GM12878 (cell line): ENCODE measurements around the gene C1orf185. TPM values are rescaled to one million over a fixed set of nuclear protein-coding genes. Genes with fewer than 3 reads are reported as not detected.

Source experiments
- ATAC-seq: fragments of 200-7000 bp; cut with Tn5 transposase; 3 replicates; pipeline ENCODE4 v1.9.1; 2020; ENCODE audit warnings: mild to moderate bottlenecking, moderate library complexity
- BruUV-seq: library from RNA; stranded (reverse); fragments of 400-500 nt; replicated peaks from 2 replicates; lab custom pipeline; 2021; lab: Mats Ljungman, UMichigan
- CTCF ChIA-PET: fragments of 300-600 bp; sonication (Branson Sonifier 250); formaldehyde crosslinking; extraction: SDS; loops from one replicate; lab custom pipeline; 2021; ENCODE audit warnings: inconsistent platforms; lab: Yijun Ruan, JAX
- POLR2A ChIA-PET: fragments of 350-600 bp; formaldehyde crosslinking; extraction: SDS; loops from one replicate; lab custom pipeline; 2021; ENCODE audit warnings: inconsistent platforms; lab: Charles Lee
- RAD21 ChIA-PET: fragments of 300-600 bp; sonication (Branson Sonifier 250); formaldehyde crosslinking; loops from one replicate; lab custom pipeline; 2023; ENCODE audit warnings: antibody characterized with exemption; ENCODE audit not compliant: unreplicated experiment; lab: Charles Lee
- SMC1A ChIA-PET: fragments of 300-600 bp; sonication (Branson Sonifier 250); formaldehyde crosslinking; loops from one replicate; lab custom pipeline; 2023; ENCODE audit not compliant: unreplicated experiment, uncharacterized antibody; lab: Charles Lee
- DNase-seq: peaks from one replicate; pipeline ENCODE4 v3.0.0-alpha.2; 2011; ENCODE audit warnings: low read depth, low spot score
- FAIRE-seq: peaks from 3 replicates; lab custom pipeline; 2011; peaks lifted over from hg19 to GRCh38; lab: Jason Lieb, UNC
- H2AFZ ChIP-seq: 2 replicates; pipeline ENCODE4 v1.6.0; 2011; ENCODE audit warnings: low read depth, low read length, control low read depth; ENCODE audit not compliant: control insufficient read depth
- H3K27ac ChIP-seq: 2 replicates; pipeline ENCODE4 v1.5.1; 2011; ENCODE audit warnings: control low read depth; ENCODE audit not compliant: control insufficient read depth, insufficient read depth
- H3K27me3 ChIP-seq, 2 experiments: replicated peaks in 1 of 2; 2 replicates each; pipeline versions ENCODE4 v1.6.0 to v1.6.1; 2011; ENCODE audit warnings: low read length in 1 of 2; ENCODE audit not compliant: control insufficient read depth in 2 of 2, insufficient read depth in 2 of 2
- H3K36me3 ChIP-seq, 2 experiments: 2 replicates each; pipeline ENCODE4 v1.5.1; 2011; ENCODE audit warnings: low read length in 1 of 2; ENCODE audit not compliant: control insufficient read depth in 2 of 2, insufficient read depth in 2 of 2
- H3K4me1 ChIP-seq: 2 replicates; pipeline ENCODE4 v1.6.1; 2011; ENCODE audit warnings: mild to moderate bottlenecking, low read length, moderate library complexity, mixed read lengths; ENCODE audit not compliant: control insufficient read depth, insufficient read depth
- H3K4me2 ChIP-seq: 2 replicates; pipeline ENCODE4 v1.6.0; 2011; ENCODE audit warnings: control low read depth; ENCODE audit not compliant: control insufficient read depth, insufficient read depth
- H3K4me3 ChIP-seq: fragments of 200-600 bp; sonication (generic); 2 replicates; pipeline ENCODE4 v1.5.1; 2016
- H3K79me2 ChIP-seq: 2 replicates; pipeline ENCODE4 v1.6.0; 2011; ENCODE audit warnings: low read length; ENCODE audit not compliant: control insufficient read depth, insufficient read depth
- H3K9ac ChIP-seq: 2 replicates; pipeline ENCODE4 v1.8.0; 2011; ENCODE audit warnings: low read length, control low read depth, mixed read lengths; ENCODE audit not compliant: control insufficient read depth, insufficient read depth
- H3K9me3 ChIP-seq: replicated peaks from 3 replicates; pipeline ENCODE4 v1.5.1; 2011; ENCODE audit warnings: mild to moderate bottlenecking, low read length; ENCODE audit not compliant: control insufficient read depth, insufficient read depth
- H4K20me1 ChIP-seq: 2 replicates; pipeline ENCODE4 v1.6.0; 2011; ENCODE audit not compliant: control insufficient read depth, insufficient read depth
- ESRRA ChIP-seq: IDR thresholded peaks from 2 replicates; pipeline ENCODE4 v1.6.1; 2012; ENCODE audit warnings: mild to moderate bottlenecking, low read length, improper control_type of control experiment
- FOS ChIP-seq: IDR thresholded peaks from 3 replicates; pipeline ENCODE4 v1.6.1; 2011; ENCODE audit warnings: borderline replicate concordance; ENCODE audit not compliant: insufficient read length; ENCODE audit errors: extremely low read depth
- FOXM1 ChIP-seq: IDR thresholded peaks from 2 replicates; pipeline ENCODE4 v1.6.1; 2012; ENCODE audit warnings: low read depth, mild to moderate bottlenecking, inconsistent platforms, low read length, moderate library complexity
- IKZF1 ChIP-seq: fragments of 450-650 bp; conservative IDR thresholded peaks from 2 replicates; pipeline ENCODE4 v1.6.1; 2017; ENCODE audit warnings: antibody characterized with exemption, mild to moderate bottlenecking
- KDM1A ChIP-seq: fragments of 200-600 bp; sonication (generic); IDR thresholded peaks from 2 replicates; pipeline ENCODE4 v1.6.1; 2016; ENCODE audit warnings: borderline replicate concordance
- NBN ChIP-seq: fragments of 450-650 bp; IDR thresholded peaks from 2 replicates; pipeline ENCODE4 v1.6.1; 2016
- SUPT20H ChIP-seq: IDR thresholded peaks from 2 replicates; pipeline ENCODE4 v1.6.1; 2011; ENCODE audit warnings: low read depth, mild to moderate bottlenecking, low read length, moderate library complexity, borderline replicate concordance; ENCODE audit not compliant: control insufficient read depth
- YY1 ChIP-seq: IDR thresholded peaks from 2 replicates; pipeline ENCODE4 v1.6.1; 2011; ENCODE audit warnings: low read depth, mild to moderate bottlenecking, low read length
- WGBS: methylation state at CpG from one replicate; pipeline ENCODE4 v1.1.6; 2016; ENCODE audit warnings: low lambda C conversion rate; ENCODE audit not compliant: insufficient replicate concordance, insufficient coverage; ENCODE audit errors: missing lambda C conversion rate; 5-methylcytosine and 5-hydroxymethylcytosine counted together
- in situ Hi-C: fragments of 300-500 bp; cut with MboI; formaldehyde crosslinking; loops from 9 replicates; pipeline ENCODE4 v1.14.3; 2018; ENCODE audit warnings: mixed read lengths
- intact Hi-C: fragments of 100-400 bp; cut with micrococcal nuclease; formaldehyde crosslinking; loops from one replicate; pipeline ENCODE4 v1.14.2; 2022; ENCODE audit not compliant: unreplicated experiment
- polyA plus RNA-seq, 11 experiments: library from polyadenylated mRNA; depleted of rRNA in 4 of 11; unstranded in 6 of 11; stranded (reverse) in 5 of 11; fragments of >200 nt; fragmentation: Nextera tagmentation in 4 of 11; fragmentation: Illumina TruSeq in 1 of 11; extraction: Ambion mirVana in 4 of 11; extraction: Trizol in 1 of 11; gene quantifications; 1 replicate in 1 of 11; 2 replicates in 10 of 11; pipeline versions ENCODE4 v1.2.1 to v1.2.3, GENCODE V29; 2011 to 2016; ENCODE audit warnings: inconsistent platforms in 2 of 11, missing spikeins in 2 of 11, low read depth in 1 of 11
- total RNA-seq, 4 experiments: library from RNA; depleted of rRNA in 3 of 4; stranded (reverse); fragments of >200 nt in 3 of 4; fragmentation: Illumina TruSeq in 1 of 4; extraction: Trizol in 1 of 4; gene quantifications; 2 replicates each; pipeline versions ENCODE4 v1.2.1 to v1.2.3, GENCODE V29; 2013 to 2021
- TF ChIP-seq, protein P1 (sequence below): fragments of 450-650 bp; IDR thresholded peaks from 2 replicates; pipeline ENCODE4 v1.6.1; 2016; ENCODE audit warnings: mild to moderate bottlenecking, moderate library complexity, borderline replicate concordance
- TF ChIP-seq, protein P2 (sequence below): fragments of 450-650 bp; IDR thresholded peaks from 2 replicates; pipeline ENCODE4 v1.6.1; 2016; ENCODE audit warnings: mild to moderate bottlenecking
- TF ChIP-seq, protein P3 (sequence below): IDR thresholded peaks from 2 replicates; pipeline ENCODE4 v1.6.1; 2012; ENCODE audit warnings: low read depth, low read length, improper control_type of control experiment

Gene C1orf185
- total and polyA plus RNA-seq, 10 of the 15 experiments (the other 5 are each of a cell fraction or from before 2014, with no cell fraction given), result 0.40 TPM; not detected in 9

DNA sequence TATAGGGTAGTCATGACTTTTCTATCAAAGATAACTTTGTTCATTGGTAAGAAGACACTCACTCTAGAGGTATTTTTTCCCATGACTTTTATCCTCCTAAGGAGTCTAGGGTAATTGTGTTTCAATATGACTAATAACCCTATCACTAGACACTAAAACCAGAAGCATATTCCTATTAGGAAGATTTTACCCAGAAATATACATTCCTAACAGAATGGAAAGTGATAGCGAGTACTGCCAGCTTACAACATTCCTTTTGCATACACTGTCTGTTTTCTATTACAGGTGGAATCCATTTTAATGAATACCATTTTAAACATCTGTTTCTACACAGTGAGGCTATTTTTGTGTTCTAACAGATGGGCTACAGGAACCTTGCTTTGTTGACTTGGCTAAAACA is 31.4 kb upstream of the C1orf185 start:
- ChIA-PET RAD21 (no interaction called here), SMC1A (no interaction called here), POLR2A (no interaction called here), CTCF (no interaction called here)
- no peak for FAIRE-seq
- no peak overlapping the region for H3K9ac ChIP-seq
- H3K79me2 ChIP-seq, result no peaks in the 10 kb centered on the region
- no TSS peak for BruUV-seq
- H3K36me3 ChIP-seq, result no peaks in the 10 kb centered on the region
- no peaks in the 10 kb centered on the region for H3K9me3 ChIP-seq
- no peaks in the 10 kb centered on the region for H3K27me3 ChIP-seq
- no peaks in the 10 kb centered on the region for H4K20me1 ChIP-seq
- DNase-seq, result no peak
- ATAC-seq, result no peak
- 88% methylated on average over 1 of the region's 1 CpG for WGBS
- H3K4me3 ChIP-seq, result no peak overlapping the region
- in situ Hi-C loops (loop anchor here (25.0 kb wide), 1 partner anchor 708 kb away; no protein-coding TSS in a partner anchor), intact Hi-C loops (no loop called here)
- H2AFZ ChIP-seq, result no peak overlapping the region
- no peak overlapping the region for H3K4me2 ChIP-seq
- H3K4me1 ChIP-seq, result no peaks in the 10 kb centered on the region
- H3K27ac ChIP-seq, result no peak overlapping the region
- TF ChIP-seq KDM1A (no peak), SUPT20H (no peak), NBN (no peak), ESRRA (no peak), YY1 (no peak), FOXM1 (no peak)

DNA sequence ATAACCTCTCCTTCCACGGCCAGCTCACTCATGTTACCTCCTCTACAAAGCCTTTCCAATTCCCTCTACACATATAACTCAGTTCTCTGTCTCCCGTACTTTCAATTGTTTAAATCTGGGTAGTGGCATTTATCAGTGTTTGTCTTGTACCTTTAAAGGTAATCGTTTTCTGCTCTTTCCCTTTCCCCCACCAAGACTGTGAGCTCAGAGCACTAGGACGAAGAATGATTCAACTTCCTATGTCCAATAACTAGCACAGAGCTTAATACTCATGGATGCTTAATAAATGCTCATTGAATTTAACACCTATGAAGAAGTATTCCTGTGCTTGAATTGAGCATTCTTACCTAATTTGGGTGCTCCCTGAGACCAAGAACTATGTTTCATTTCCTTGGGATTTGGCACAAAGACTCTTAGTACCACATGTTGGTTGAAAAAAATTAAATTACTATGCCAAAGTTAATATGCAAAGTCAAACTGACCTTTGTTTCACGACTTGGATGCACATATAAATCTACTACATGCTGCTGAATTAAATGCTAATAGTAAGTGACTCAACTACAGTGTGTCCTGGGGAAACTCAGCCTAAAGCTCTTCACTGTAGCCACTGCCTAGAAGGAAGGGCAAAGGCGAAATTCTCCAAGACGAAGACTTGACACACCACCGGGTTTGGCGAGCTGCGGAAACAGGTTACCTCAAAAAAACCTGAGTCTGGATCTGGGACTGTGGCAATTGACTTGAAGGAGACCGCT is 30.6 kb upstream of the C1orf185 start:
- Histone ChIP-seq H3K4me3 (no peak overlapping the region), H3K4me1 (no peaks in the 10 kb centered on the region), H3K27ac (no peak overlapping the region), H3K9ac (no peak overlapping the region), H2AFZ (no peak overlapping the region), H3K4me2 (no peak overlapping the region), H4K20me1 (no peaks in the 10 kb centered on the region), H3K9me3 (no peaks in the 10 kb centered on the region), H3K79me2 (no peaks in the 10 kb centered on the region), H3K27me3 (no peaks in the 10 kb centered on the region), H3K36me3 (no peaks in the 10 kb centered on the region)
- ATAC-seq (no peak), DNase-seq (no peak), FAIRE-seq (no peak)
- SMC1A ChIA-PET, result no interaction called here
- POLR2A ChIA-PET, result no interaction called here
- intact Hi-C loops, result no loop called here
- WGBS, result 47% methylated on average over 10 of the region's 11 CpGs
- in situ Hi-C loops, result loop anchor here (25.0 kb wide), 1 partner anchor 709 kb away; no protein-coding TSS in a partner anchor
- RAD21 ChIA-PET, result no interaction called here
- CTCF ChIA-PET, result no interaction called here
- no TSS peak for BruUV-seq
- no peak for TF ChIP-seq FOS
- TF ChIP-seq, protein P1, sequence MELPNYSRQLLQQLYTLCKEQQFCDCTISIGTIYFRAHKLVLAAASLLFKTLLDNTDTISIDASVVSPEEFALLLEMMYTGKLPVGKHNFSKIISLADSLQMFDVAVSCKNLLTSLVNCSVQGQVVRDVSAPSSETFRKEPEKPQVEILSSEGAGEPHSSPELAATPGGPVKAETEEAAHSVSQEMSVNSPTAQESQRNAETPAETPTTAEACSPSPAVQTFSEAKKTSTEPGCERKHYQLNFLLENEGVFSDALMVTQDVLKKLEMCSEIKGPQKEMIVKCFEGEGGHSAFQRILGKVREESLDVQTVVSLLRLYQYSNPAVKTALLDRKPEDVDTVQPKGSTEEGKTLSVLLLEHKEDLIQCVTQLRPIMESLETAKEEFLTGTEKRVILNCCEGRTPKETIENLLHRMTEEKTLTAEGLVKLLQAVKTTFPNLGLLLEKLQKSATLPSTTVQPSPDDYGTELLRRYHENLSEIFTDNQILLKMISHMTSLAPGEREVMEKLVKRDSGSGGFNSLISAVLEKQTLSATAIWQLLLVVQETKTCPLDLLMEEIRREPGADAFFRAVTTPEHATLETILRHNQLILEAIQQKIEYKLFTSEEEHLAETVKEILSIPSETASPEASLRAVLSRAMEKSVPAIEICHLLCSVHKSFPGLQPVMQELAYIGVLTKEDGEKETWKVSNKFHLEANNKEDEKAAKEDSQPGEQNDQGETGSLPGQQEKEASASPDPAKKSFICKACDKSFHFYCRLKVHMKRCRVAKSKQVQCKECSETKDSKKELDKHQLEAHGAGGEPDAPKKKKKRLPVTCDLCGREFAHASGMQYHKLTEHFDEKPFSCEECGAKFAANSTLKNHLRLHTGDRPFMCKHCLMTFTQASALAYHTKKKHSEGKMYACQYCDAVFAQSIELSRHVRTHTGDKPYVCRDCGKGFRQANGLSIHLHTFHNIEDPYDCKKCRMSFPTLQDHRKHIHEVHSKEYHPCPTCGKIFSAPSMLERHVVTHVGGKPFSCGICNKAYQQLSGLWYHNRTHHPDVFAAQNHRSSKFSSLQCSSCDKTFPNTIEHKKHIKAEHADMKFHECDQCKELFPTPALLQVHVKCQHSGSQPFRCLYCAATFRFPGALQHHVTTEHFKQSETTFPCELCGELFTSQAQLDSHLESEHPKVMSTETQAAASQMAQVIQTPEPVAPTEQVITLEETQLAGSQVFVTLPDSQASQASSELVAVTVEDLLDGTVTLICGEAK, result no peak
- no peak for TF ChIP-seq IKZF1
- TF ChIP-seq, protein P2, sequence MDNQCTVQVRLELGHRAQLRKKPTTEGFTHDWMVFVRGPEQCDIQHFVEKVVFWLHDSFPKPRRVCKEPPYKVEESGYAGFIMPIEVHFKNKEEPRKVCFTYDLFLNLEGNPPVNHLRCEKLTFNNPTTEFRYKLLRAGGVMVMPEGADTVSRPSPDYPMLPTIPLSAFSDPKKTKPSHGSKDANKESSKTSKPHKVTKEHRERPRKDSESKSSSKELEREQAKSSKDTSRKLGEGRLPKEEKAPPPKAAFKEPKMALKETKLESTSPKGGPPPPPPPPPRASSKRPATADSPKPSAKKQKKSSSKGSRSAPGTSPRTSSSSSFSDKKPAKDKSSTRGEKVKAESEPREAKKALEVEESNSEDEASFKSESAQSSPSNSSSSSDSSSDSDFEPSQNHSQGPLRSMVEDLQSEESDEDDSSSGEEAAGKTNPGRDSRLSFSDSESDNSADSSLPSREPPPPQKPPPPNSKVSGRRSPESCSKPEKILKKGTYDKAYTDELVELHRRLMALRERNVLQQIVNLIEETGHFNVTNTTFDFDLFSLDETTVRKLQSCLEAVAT, result no peak
- TF ChIP-seq, protein P3, sequence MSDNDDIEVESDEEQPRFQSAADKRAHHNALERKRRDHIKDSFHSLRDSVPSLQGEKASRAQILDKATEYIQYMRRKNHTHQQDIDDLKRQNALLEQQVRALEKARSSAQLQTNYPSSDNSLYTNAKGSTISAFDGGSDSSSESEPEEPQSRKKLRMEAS, result no peak
